Neural crest cell (in vitro differentiated cells): ENCODE measurements around the gene FCRL6. TPM values are rescaled to one million over a fixed set of nuclear protein-coding genes. Genes with fewer than 3 reads are reported as not detected.

Source experiments
- DNase-seq: peaks from one replicate; pipeline ENCODE4 v3.0.0; 2021; ENCODE audit warnings: low read depth, mixed read lengths, low spot score
- H3K27ac Mint-ChIP-seq: one replicate; pipeline ENCODE4 v1.8.0; 2021; ENCODE audit warnings: mild to moderate bottlenecking, mixed read lengths; ENCODE audit not compliant: unreplicated experiment
- H3K27me3 Mint-ChIP-seq: 2 replicates; pipeline ENCODE4 v1.8.0; 2021; ENCODE audit warnings: low read depth, mild to moderate bottlenecking, mixed read lengths
- H3K36me3 Mint-ChIP-seq: 2 replicates; pipeline ENCODE4 v1.8.0; 2021; ENCODE audit warnings: low read depth, mild to moderate bottlenecking, mixed read lengths
- H3K4me1 Mint-ChIP-seq: 2 replicates; pipeline ENCODE4 v1.8.0; 2021; ENCODE audit warnings: mixed read lengths
- H3K4me3 Mint-ChIP-seq: one replicate; pipeline ENCODE4 v1.8.0; 2021; ENCODE audit warnings: mild to moderate bottlenecking, mixed read lengths
- H3K9me3 Mint-ChIP-seq: 2 replicates; pipeline ENCODE4 v1.8.0; 2021; ENCODE audit warnings: mixed read lengths
- CTCF ChIP-seq: fragments of 200-600 bp; sonication (generic); conservative IDR thresholded peaks from 2 replicates; pipeline ENCODE4 v1.5.0; 2021; ENCODE audit warnings: antibody characterized with exemption, mild to moderate bottlenecking
- total RNA-seq: library from RNA; stranded (reverse); gene quantifications from 2 replicates; pipeline ENCODE4 v1.2.1, GENCODE V29; 2021

FCRL6 gene
- total RNA-seq, 1 donor from 2014 or later, result not detected

DNA sequence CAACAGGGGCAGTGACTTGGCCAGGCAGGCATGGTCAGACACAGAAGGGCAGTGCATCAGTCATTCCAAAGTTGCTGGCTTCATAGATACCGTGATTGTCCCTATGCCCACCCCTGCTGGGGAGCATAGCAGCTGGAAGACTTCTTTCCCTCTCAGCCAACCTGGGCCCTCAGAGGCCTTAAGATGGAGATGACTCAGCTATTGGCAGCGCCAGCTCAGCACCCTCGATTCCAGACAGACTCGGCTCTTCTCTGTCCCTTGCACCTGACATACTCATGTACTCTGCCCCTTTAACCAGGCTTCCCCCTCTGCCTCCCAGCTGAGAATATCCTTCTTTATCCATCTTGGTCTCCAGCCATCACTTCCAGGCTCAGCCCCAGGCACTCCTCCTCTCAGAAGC lies 41.3 kb downstream of the FCRL6 start:
- no peaks in the 10 kb centered on the region for H3K4me1 Mint-ChIP-seq
- H3K4me3 Mint-ChIP-seq, result no peak overlapping the region
- TF ChIP-seq CTCF, result no peak
- H3K36me3 Mint-ChIP-seq, result no peaks in the 10 kb centered on the region
- peaks cover 43% of the 10 kb centered on the region for H3K27me3 Mint-ChIP-seq
- H3K27ac Mint-ChIP-seq, result no peak overlapping the region
- H3K9me3 Mint-ChIP-seq, result no peaks in the 10 kb centered on the region
- no peak for DNase-seq

- TF ChIP-seq CTCF, result no peak
- Mint-ChIP-seq H3K4me1 (no peaks in the 10 kb centered on the region), H3K9me3 (no peaks in the 10 kb centered on the region), H3K36me3 (no peaks in the 10 kb centered on the region), H3K4me3 (no peak overlapping the region), H3K27me3 (peaks cover 67% of the 10 kb centered on the region), H3K27ac (no peak overlapping the region)
- DNase-seq, result no peak
These were observed 43.8 kb downstream of the FCRL6 start for GRCh38 chr1:159845751-159846629.

DNA sequence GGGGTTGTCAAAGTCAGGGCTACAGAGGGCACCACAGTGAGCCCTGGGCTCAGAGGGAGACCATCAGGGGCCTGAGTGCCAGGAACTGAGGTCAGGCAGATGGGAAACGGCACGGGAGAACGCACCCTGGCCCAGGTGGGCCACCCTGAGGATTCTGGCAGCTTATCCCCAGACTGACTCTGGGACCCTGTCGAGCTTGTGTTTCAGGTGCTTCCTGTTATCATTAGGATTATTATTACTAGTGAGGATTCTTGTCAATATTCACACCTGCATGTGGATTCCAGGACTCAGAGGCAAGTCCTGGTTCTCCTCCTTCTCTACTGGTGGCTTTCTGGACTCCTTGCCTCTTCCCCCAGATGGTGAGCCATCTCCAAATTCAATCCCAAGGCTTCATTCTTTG lies 45.1 kb downstream of the FCRL6 start:
- Mint-ChIP-seq H3K27ac (no peak overlapping the region), H3K4me1 (no peaks in the 10 kb centered on the region), H3K4me3 (no peak overlapping the region), H3K9me3 (no peaks in the 10 kb centered on the region), H3K27me3 (peaks cover 76% of the 10 kb centered on the region), H3K36me3 (no peaks in the 10 kb centered on the region)
- no peak for DNase-seq
- no peak for TF ChIP-seq CTCF

- Mint-ChIP-seq H3K4me1 (no peaks in the 10 kb centered on the region), H3K27me3 (peaks cover 86% of the 10 kb centered on the region), H3K4me3 (no peak overlapping the region), H3K36me3 (no peaks in the 10 kb centered on the region), H3K9me3 (no peaks in the 10 kb centered on the region), H3K27ac (no peak overlapping the region)
- DNase-seq, result no peak
- no peak for TF ChIP-seq CTCF
These were observed 46.2 kb downstream of the FCRL6 start for GRCh38 chr1:159848326-159848725.

GRCh38 chr1:159849626-159850366 lies 47.6 kb downstream of the FCRL6 start:
- H3K4me1 Mint-ChIP-seq, result peaks cover 6% of the 10 kb centered on the region
- no peaks in the 10 kb centered on the region for H3K9me3 Mint-ChIP-seq
- TF ChIP-seq CTCF, result no peak
- peaks cover 84% of the 10 kb centered on the region for H3K27me3 Mint-ChIP-seq
- H3K36me3 Mint-ChIP-seq, result no peaks in the 10 kb centered on the region
- no peak for DNase-seq
- H3K27ac Mint-ChIP-seq, result no peak overlapping the region
- no peak overlapping the region for H3K4me3 Mint-ChIP-seq
